Measurements from ENCODE around the gene ZRANB3. TPM values are rescaled to one million over a fixed set of nuclear protein-coding genes. Genes with fewer than 3 reads are reported as not detected.
"Not testable (repeated sequence)": the region's sequence is repeated elsewhere in the genome, so short reads cannot be mapped to it uniquely, and the experiment has no call there.

ZRANB3 gene
- total RNA-seq, 6 donors from 2014 or later = 1.00 to 4.0 (median 2.0) TPM

GRCh38 chr2:135095591-135095990, 435.4 kb downstream of the ZRANB3 start:
- H3K9me3 ChIP-seq = no peaks in the 10 kb centered on the region
- ATAC-seq (ENCODE audit: low FRiP score in 2 of 2) (no peak), DNase-seq (no peak)
- 94 to 96% methylated on average over 3 of the region's 3 CpGs for WGBS, 2 donors
- no peak overlapping the region for H3K4me3 ChIP-seq
- no peak for TF ChIP-seq EP300 (IDR thresholded peaks at IDR 0.05)
- no peak for TF ChIP-seq POLR2A (IDR thresholded peaks at IDR 0.05)
- no peak for TF ChIP-seq CTCF (IDR thresholded peaks at IDR 0.05)
- no peak for TF ChIP-seq POLR2AphosphoS5 (IDR thresholded peaks at IDR 0.05)
- peaks cover 0 to 4% (median 0%) of the 10 kb centered on the region in 4 donors for H3K4me1 ChIP-seq
- no peaks in the 10 kb centered on the region for H3K27me3 ChIP-seq
- H3K36me3 ChIP-seq = peaks cover 0 to 39% (median 8%) of the 10 kb centered on the region in 4 donors
- H3K27ac ChIP-seq = no peak overlapping the region

DNA sequence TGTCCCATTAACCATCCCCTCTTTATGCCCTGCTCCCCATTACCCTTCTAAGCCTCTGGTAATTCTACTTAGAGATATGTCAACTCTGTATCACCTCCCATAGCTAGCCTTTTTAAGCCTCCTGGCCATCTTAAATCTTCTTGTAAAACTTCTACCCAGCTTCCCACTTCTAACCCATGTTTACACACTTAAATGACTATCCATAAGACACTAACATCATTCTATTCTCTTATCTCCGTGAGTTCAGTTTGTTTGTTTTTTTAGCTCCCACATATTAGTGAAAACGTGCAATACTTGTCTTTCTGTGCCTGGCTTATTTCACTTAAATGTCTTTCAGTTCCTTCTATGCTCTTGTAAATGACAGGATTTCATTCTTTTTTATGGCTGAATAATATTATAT, 436.5 kb downstream of the ZRANB3 start:
- Histone ChIP-seq H3K36me3 (peaks cover 0 to 39% (median 8%) of the 10 kb centered on the region in 4 donors), H3K27ac (no peak overlapping the region), H3K9me3 (no peaks in the 10 kb centered on the region), H3K4me1 (no peaks in the 10 kb centered on the region), H3K27me3 (no peaks in the 10 kb centered on the region), H3K4me3 (no peak overlapping the region)
- DNase-seq = no peak
- TF ChIP-seq CTCF (IDR thresholded peaks at IDR 0.05) (no peak), POLR2AphosphoS5 (IDR thresholded peaks at IDR 0.05) (no peak), POLR2A (IDR thresholded peaks at IDR 0.05) (no peak), EP300 (IDR thresholded peaks at IDR 0.05) (no peak)
- ATAC-seq (ENCODE audit: low FRiP score in 2 of 2) = no peak
- 88 to 89% methylated on average over 2 of the region's 2 CpGs for whole genome bisulfite sequencing, 2 donors

DNA sequence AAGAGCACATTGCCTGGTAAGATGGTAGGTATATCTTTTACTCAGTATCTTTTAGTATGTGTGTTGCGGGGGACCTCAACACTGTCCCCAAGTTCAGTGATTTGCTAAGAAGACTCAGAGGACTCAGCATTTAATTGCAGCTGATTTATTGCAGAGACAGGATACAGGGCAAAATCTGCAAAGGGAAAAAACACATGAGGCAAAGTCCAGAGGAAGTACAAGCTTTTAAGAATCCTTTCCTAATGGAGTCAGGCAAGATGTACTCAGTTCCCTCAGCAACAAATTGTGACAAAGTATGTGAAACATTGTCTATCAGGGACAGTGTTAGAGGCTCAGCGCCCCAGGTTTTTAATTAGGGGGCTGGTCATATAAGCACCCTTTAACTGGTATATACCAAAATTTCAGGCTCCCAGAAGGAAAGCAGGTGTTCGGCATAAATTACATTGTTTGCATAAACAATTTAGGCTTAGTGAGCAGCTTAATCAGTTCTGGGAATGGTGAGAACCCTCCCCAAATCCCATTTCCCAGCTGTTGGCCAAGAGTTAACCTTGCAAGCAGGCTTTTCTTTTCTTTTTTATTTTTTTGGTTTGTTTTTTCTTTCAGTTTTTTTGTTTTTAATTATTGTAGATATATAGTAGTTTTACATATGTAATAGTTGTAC, 437.2 kb downstream of the ZRANB3 start:
- no peak for TF ChIP-seq CTCF (IDR thresholded peaks at IDR 0.05)
- TF ChIP-seq POLR2A (IDR thresholded peaks at IDR 0.05) = no peak
- no peak for TF ChIP-seq POLR2AphosphoS5 (IDR thresholded peaks at IDR 0.05)
- TF ChIP-seq EP300 (IDR thresholded peaks at IDR 0.05) = no peak
- H3K4me1 ChIP-seq = no peaks in the 10 kb centered on the region
- WGBS, 2 donors = 96 to 97% methylated on average over 3 of the region's 3 CpGs
- H3K27me3 ChIP-seq = no peaks in the 10 kb centered on the region
- no peak for ATAC-seq (ENCODE audit: low FRiP score in 2 of 2)
- DNase-seq = no peak
- no peak overlapping the region for H3K27ac ChIP-seq
- H3K9me3 ChIP-seq = no peaks in the 10 kb centered on the region
- peaks cover 0 to 39% (median 8%) of the 10 kb centered on the region in 4 donors for H3K36me3 ChIP-seq
- H3K4me3 ChIP-seq = no peak overlapping the region

- Histone ChIP-seq H3K27me3 (no peaks in the 10 kb centered on the region), H3K36me3 (peaks cover 0 to 39% (median 8%) of the 10 kb centered on the region in 4 donors), H3K9me3 (no peaks in the 10 kb centered on the region), H3K4me1 (no peaks in the 10 kb centered on the region), H3K4me3 (no peak overlapping the region), H3K27ac (no peak overlapping the region)
- TF ChIP-seq EP300 (IDR thresholded peaks at IDR 0.05) = no peak
- DNase-seq = no peak
- no peak for ATAC-seq (ENCODE audit: low FRiP score in 2 of 2)
Observed at GRCh38 chr2:135093193-135093592, 437.8 kb downstream of the ZRANB3 start.

DNA sequence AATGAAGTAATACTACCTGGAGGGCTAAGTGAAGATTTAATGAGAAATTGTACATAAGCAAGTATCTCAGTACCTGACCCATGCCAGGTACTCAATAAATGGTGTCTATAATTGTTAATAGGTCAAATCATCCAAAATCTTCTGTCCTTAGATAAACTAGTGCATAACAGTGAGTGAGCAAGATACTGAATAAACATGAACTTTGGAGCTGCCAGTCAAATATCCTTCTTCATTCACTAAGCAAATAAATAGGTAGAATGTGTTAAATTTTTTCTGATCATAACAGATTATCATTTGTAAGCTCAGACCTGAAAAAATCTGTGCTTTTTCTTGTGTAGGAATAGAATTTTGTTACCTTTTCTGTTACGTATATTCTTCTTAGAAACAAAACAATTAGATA, 439.3 kb downstream of the ZRANB3 start:
- Histone ChIP-seq H3K27me3 (no peaks in the 10 kb centered on the region), H3K27ac (no peak overlapping the region), H3K4me1 (no peaks in the 10 kb centered on the region), H3K36me3 (peaks cover 0 to 39% (median 8%) of the 10 kb centered on the region in 4 donors), H3K4me3 (no peak overlapping the region), H3K9me3 (no peaks in the 10 kb centered on the region)
- DNase-seq (no peak), ATAC-seq (ENCODE audit: low FRiP score in 2 of 2) (no peak)
- 95 to 100% methylated on average over 1 of the region's 1 CpG for WGBS, 2 donors
- TF ChIP-seq CTCF (IDR thresholded peaks at IDR 0.05) = no peak
- TF ChIP-seq POLR2A (IDR thresholded peaks at IDR 0.05) = no peak
- no peak for TF ChIP-seq EP300 (IDR thresholded peaks at IDR 0.05)
- TF ChIP-seq POLR2AphosphoS5 (IDR thresholded peaks at IDR 0.05) = no peak

- not testable (repeated sequence) for DNase-seq; ATAC-seq (ENCODE audit: low FRiP score in 2 of 2); H3K9me3 ChIP-seq; H3K4me1 ChIP-seq; H3K4me3 ChIP-seq; H3K27ac ChIP-seq; H3K27me3 ChIP-seq
- 94 to 95% methylated on average over 4 of the region's 4 CpGs for WGBS, 2 donors
- peaks cover 0 to 25% (median 6%) of the 10 kb centered on the region in 4 donors for H3K36me3 ChIP-seq
Observed at GRCh38 chr2:135089597-135089996, 441.4 kb downstream of the ZRANB3 start.
